Putamen (tissue), 1 donor: ENCODE measurements around the gene EPM2AIP1.
"Not testable (repeated sequence)": the region's sequence is repeated elsewhere in the genome, so short reads cannot be mapped to it uniquely, and the experiment has no call there.

ENCODE experiments used
- DNase-seq: peaks from one replicate; pipeline ENCODE4 v3.0.0-alpha.2; 2016; ENCODE audit warnings: low spot score

Gene EPM2AIP1

GRCh38 chr3:36993326-36994283 lies 674 bp upstream of the EPM2AIP1 start, which contains the start of gene MLH1:
Gene MLH1 (plus strand): TSS chr3:36993518. CDS start chr3:36993548, 30 bp downstream.
- DNase-seq = peak; percentile 100

- DNase-seq = peak; percentile 33
These were observed 767 bp downstream of the EPM2AIP1 start for GRCh38 chr3:36991923-36992805.

GRCh38 chr3:36991147-36991546 lies 1.8 kb downstream of the EPM2AIP1 start:
- DNase-seq = no peak

- DNase-seq = no peak
These were observed 3.4 kb downstream of the EPM2AIP1 start for GRCh38 chr3:36989568-36989967.

GRCh38 chr3:36989005-36989404 lies 3.9 kb downstream of the EPM2AIP1 start:
- no peak for DNase-seq

- no peak for DNase-seq
These were observed 4.6 kb downstream of the EPM2AIP1 start for GRCh38 chr3:36988356-36988755.

- no peak for DNase-seq
These were observed 11.9 kb downstream of the EPM2AIP1 start for GRCh38 chr3:36981006-36981405.

GRCh38 chr3:36973139-36973538 lies 19.8 kb downstream of the EPM2AIP1 start:
- no peak for DNase-seq

GRCh38 chr3:36972163-36972562 lies 20.8 kb downstream of the EPM2AIP1 start:
- DNase-seq = no peak

- peak; percentile 37 for DNase-seq
These were observed 23.1 kb downstream of the EPM2AIP1 start for GRCh38 chr3:36969540-36970432.

GRCh38 chr3:36969085-36969484 lies 23.8 kb downstream of the EPM2AIP1 start:
- DNase-seq = no peak

GRCh38 chr3:36965440-36965839 lies 27.5 kb downstream of the EPM2AIP1 start:
- no peak for DNase-seq

GRCh38 chr3:36964817-36965216 lies 28.1 kb downstream of the EPM2AIP1 start:
- DNase-seq = no peak

- DNase-seq = no peak
These were observed 28.6 kb downstream of the EPM2AIP1 start for GRCh38 chr3:36964331-36964730.

- DNase-seq = not testable (repeated sequence)
These were observed 29.9 kb downstream of the EPM2AIP1 start for GRCh38 chr3:36963008-36963407.

- DNase-seq = no peak
These were observed 32.4 kb downstream of the EPM2AIP1 start for GRCh38 chr3:36960502-36960901.

GRCh38 chr3:36959821-36960220 lies 33.1 kb downstream of the EPM2AIP1 start:
- DNase-seq = no peak

GRCh38 chr3:36957862-36958686 lies 34.9 kb downstream of the EPM2AIP1 start:
- no peak for DNase-seq

GRCh38 chr3:36957063-36957462 lies 35.9 kb downstream of the EPM2AIP1 start:
- DNase-seq = no peak

- no peak for DNase-seq
These were observed 36.8 kb downstream of the EPM2AIP1 start for GRCh38 chr3:36956155-36956554.
